Caco-2 (cell line): ENCODE data around the gene SESN1. TPM values are rescaled to one million over a fixed set of nuclear protein-coding genes. Genes with fewer than 3 reads are reported as not detected.

Source experiments
- BruUV-seq: library from RNA; stranded (reverse); fragments of 400-500 nt; replicated peaks from 2 replicates; lab custom pipeline; 2021; lab: Mats Ljungman, UMichigan
- CTCF ChIA-PET: fragments of 300-600 bp; sonication (Branson Sonifier 250); formaldehyde crosslinking; loops from one replicate; lab custom pipeline; 2022; ENCODE audit warnings: antibody characterized with exemption; lab: Charles Lee
- POLR2A ChIA-PET: fragments of 300-600 bp; sonication (Branson Sonifier 250); formaldehyde crosslinking; loops from one replicate; lab custom pipeline; 2022; ENCODE audit warnings: antibody characterized with exemption; lab: Charles Lee
- DNase-seq, 2 experiments: peaks; one replicate each; pipeline versions ENCODE4 v3.0.0 to v3.0.0-alpha.2; 2020 to 2022
- H3K27me3 ChIP-seq: replicated peaks from 2 replicates; pipeline ENCODE4 v1.6.0; 2011; ENCODE audit warnings: low read length; ENCODE audit not compliant: control insufficient read depth, insufficient read depth
- H3K36me3 ChIP-seq: 2 replicates; pipeline ENCODE4 v1.5.1; 2011; ENCODE audit warnings: low read length; ENCODE audit not compliant: control insufficient read depth, insufficient read depth
- H3K4me1 ChIP-seq: fragments of 250-450 bp; sonication (Bioruptor Pico); 2 replicates; pipeline ENCODE4 v1.5.1; 2020; ENCODE audit warnings: mild to moderate bottlenecking
- H3K4me3 ChIP-seq: 2 replicates; pipeline ENCODE4 v1.5.1; 2011; ENCODE audit warnings: low read depth, mild to moderate bottlenecking, control low read depth, low read length
- H3K9me3 ChIP-seq: fragments of 250-450 bp; sonication (Bioruptor Pico); 2 replicates; pipeline ENCODE4 v1.5.1; 2020; ENCODE audit warnings: mild to moderate bottlenecking, moderate library complexity
- H3K27ac Mint-ChIP-seq: one replicate; pipeline ENCODE4 v1.8.0; 2022; ENCODE audit warnings: mixed read lengths; ENCODE audit not compliant: unreplicated experiment
- H3K27me3 Mint-ChIP-seq: one replicate; pipeline ENCODE4 v1.8.0; 2022; ENCODE audit warnings: mixed read lengths; ENCODE audit not compliant: insufficient read depth, unreplicated experiment
- H3K36me3 Mint-ChIP-seq: one replicate; pipeline ENCODE4 v1.8.0; 2022; ENCODE audit warnings: mild to moderate bottlenecking, mixed read lengths; ENCODE audit not compliant: insufficient read depth, unreplicated experiment
- H3K4me1 Mint-ChIP-seq: one replicate; pipeline ENCODE4 v1.8.0; 2022; ENCODE audit warnings: low read depth, mixed read lengths; ENCODE audit not compliant: unreplicated experiment
- H3K4me3 Mint-ChIP-seq: one replicate; pipeline ENCODE4 v1.8.0; 2022; ENCODE audit warnings: mild to moderate bottlenecking, moderate library complexity, mixed read lengths; ENCODE audit not compliant: unreplicated experiment
- H3K9me3 Mint-ChIP-seq: one replicate; pipeline ENCODE4 v1.8.0; 2022; ENCODE audit warnings: mixed read lengths; ENCODE audit not compliant: unreplicated experiment
- CTCF ChIP-seq, 2 experiments: fragments of 200-600 bp in 1 of 2; IDR thresholded peaks; 1 replicate in 1 of 2; 2 replicates in 1 of 2; pipeline versions ENCODE4 v1.5.1 to v1.8.0; 2011 to 2022; ENCODE audit warnings: antibody characterized with exemption in 1 of 2, control low read depth in 1 of 2, inconsistent platforms in 1 of 2, low read depth in 1 of 2, low read length in 1 of 2, mild to moderate bottlenecking in 1 of 2, moderate library complexity in 1 of 2; ENCODE audit not compliant: insufficient read depth in 1 of 2, severe bottlenecking in 1 of 2, unreplicated experiment in 1 of 2
- intact Hi-C: fragments of 100-400 bp; cut with micrococcal nuclease; formaldehyde crosslinking; loops from one replicate; pipeline ENCODE4 v1.10.0; 2022; ENCODE audit not compliant: unreplicated experiment
- total RNA-seq: library from RNA; stranded (reverse); gene quantifications from 2 replicates; pipeline ENCODE4 v1.2.3, GENCODE V29; 2022

SESN1 gene
- total RNA-seq, 1 experiment from 2014 or later, result 21.9 TPM

- intact Hi-C loops, result no loop called here
- no peak for TF ChIP-seq CTCF (IDR thresholded peaks at IDR 0.05; ENCODE audit: insufficient read depth in 1 of 2, low read depth in 1 of 2, low read length in 1 of 2, severe bottlenecking in 1 of 2, unreplicated experiment in 1 of 2)
- Mint-ChIP-seq H3K36me3 (no peaks in the 10 kb centered on the region), H3K27me3 (no peaks in the 10 kb centered on the region), H3K9me3 (no peaks in the 10 kb centered on the region), H3K27ac (no peak overlapping the region), H3K4me1 (peaks cover 9% of the 10 kb centered on the region), H3K4me3 (no peak overlapping the region)
- CTCF ChIA-PET, result no interaction called here
- Histone ChIP-seq H3K27me3 (no peaks in the 10 kb centered on the region), H3K9me3 (no peaks in the 10 kb centered on the region), H3K4me3 (no peak overlapping the region), H3K4me1 (0 out of 2 replicates have a peak, but pooled peaks cover 6% of the 10 kb centered on the region), H3K36me3 (no peaks in the 10 kb centered on the region)
- POLR2A ChIA-PET, result no interaction called here
- BruUV-seq, result no TSS peak
- no peak for DNase-seq
These were observed 32.4 kb downstream of the SESN1 start for GRCh38 chr6:109062216-109062615.

DNA sequence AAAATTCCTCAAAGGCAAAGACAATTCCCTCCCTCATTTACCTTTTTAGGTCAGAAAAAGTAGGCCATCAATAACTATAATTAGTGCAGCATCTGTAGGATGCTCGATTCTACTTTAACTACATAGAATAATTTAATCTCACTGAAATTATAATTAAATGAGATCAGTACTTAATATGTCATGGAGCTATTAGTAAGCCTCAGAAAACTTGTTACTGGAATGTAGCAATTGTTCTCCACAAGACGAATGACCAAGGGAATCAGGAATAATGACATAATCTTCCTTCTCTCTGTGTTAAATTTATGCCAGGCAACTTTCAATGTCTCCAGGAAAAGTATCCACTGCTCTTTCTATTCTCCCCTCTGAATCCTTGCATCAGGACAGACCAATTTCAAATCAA is 34.1 kb downstream of the SESN1 start:
- H3K36me3 ChIP-seq, result no peaks in the 10 kb centered on the region
- 0 out of 2 replicates have a peak, but pooled peaks cover 6% of the 10 kb centered on the region for H3K4me1 ChIP-seq
- no TSS peak for BruUV-seq
- DNase-seq, result no peak
- intact Hi-C loops, result no loop called here
- H3K9me3 ChIP-seq, result no peaks in the 10 kb centered on the region
- ChIA-PET CTCF (no interaction called here), POLR2A (no interaction called here)
- H3K9me3 Mint-ChIP-seq, result no peaks in the 10 kb centered on the region
- no peaks in the 10 kb centered on the region for H3K27me3 ChIP-seq
- H3K4me3 ChIP-seq, result no peak overlapping the region
- H3K4me3 Mint-ChIP-seq, result no peak overlapping the region
- TF ChIP-seq CTCF (IDR thresholded peaks at IDR 0.05; ENCODE audit: insufficient read depth in 1 of 2, low read depth in 1 of 2, low read length in 1 of 2, severe bottlenecking in 1 of 2, unreplicated experiment in 1 of 2), result no peak
- H3K27me3 Mint-ChIP-seq, result no peaks in the 10 kb centered on the region
- peaks cover 8% of the 10 kb centered on the region for H3K4me1 Mint-ChIP-seq
- H3K27ac Mint-ChIP-seq, result no peak overlapping the region
- H3K36me3 Mint-ChIP-seq, result no peaks in the 10 kb centered on the region

GRCh38 chr6:109059571-109060021 is 35.0 kb downstream of the SESN1 start:
- Mint-ChIP-seq H3K27ac (no peak overlapping the region), H3K9me3 (no peaks in the 10 kb centered on the region), H3K4me1 (peaks cover 8% of the 10 kb centered on the region), H3K36me3 (no peaks in the 10 kb centered on the region), H3K27me3 (no peaks in the 10 kb centered on the region), H3K4me3 (no peak overlapping the region)
- no peak for TF ChIP-seq CTCF (IDR thresholded peaks at IDR 0.05; ENCODE audit: insufficient read depth in 1 of 2, low read depth in 1 of 2, low read length in 1 of 2, severe bottlenecking in 1 of 2, unreplicated experiment in 1 of 2)
- intact Hi-C loops, result no loop called here
- POLR2A ChIA-PET, result no interaction called here
- H3K36me3 ChIP-seq, result no peaks in the 10 kb centered on the region
- DNase-seq, result no peak
- H3K4me1 ChIP-seq, result 0 out of 2 replicates have a peak, but pooled peaks cover 6% of the 10 kb centered on the region
- no peaks in the 10 kb centered on the region for H3K9me3 ChIP-seq
- H3K27me3 ChIP-seq, result no peaks in the 10 kb centered on the region
- BruUV-seq, result no TSS peak
- no peak overlapping the region for H3K4me3 ChIP-seq
- CTCF ChIA-PET, result no interaction called here
